Common myeloid progenitor, CD34-positive (primary cell): ENCODE data around the gene DCANP1.

ENCODE experiments used
- CTCF ChIA-PET: fragments of 350-600 bp; sonication (Branson Sonifier 250); formaldehyde crosslinking; loops from one replicate; lab custom pipeline; 2021; ENCODE audit warnings: antibody characterized with exemption; lab: Charles Lee
- POLR2A ChIA-PET: fragments of 350-600 bp; sonication (Branson Sonifier 250); formaldehyde crosslinking; loops from one replicate; lab custom pipeline; 2021; ENCODE audit warnings: antibody characterized with exemption; lab: Charles Lee
- DNase-seq, 3 donors: peaks; one replicate each; pipeline versions ENCODE4 v3.0.0 to v3.0.0-alpha.2; 2013
- H3K27ac ChIP-seq, 2 experiments: 1 replicate in 1 of 2; 2 replicates in 1 of 2; pipeline ENCODE4 v1.7.0; 2013; ENCODE audit warnings: inconsistent platforms in 2 of 2, low read length in 2 of 2, mild to moderate bottlenecking in 2 of 2, low read depth in 1 of 2, moderate library complexity in 1 of 2; ENCODE audit not compliant: severe bottlenecking in 2 of 2, insufficient read depth in 1 of 2, poor library complexity in 1 of 2
- H3K27me3 ChIP-seq, 5 experiments: replicated peaks in 2 of 5; 1 replicate in 3 of 5; 2 replicates in 2 of 5; pipeline versions ENCODE4 v1.6.1 to v1.7.0; 2013; ENCODE audit warnings: low read length in 4 of 5, mild to moderate bottlenecking in 2 of 5, moderate library complexity in 2 of 5, inconsistent platforms in 1 of 5; ENCODE audit not compliant: insufficient read depth in 5 of 5, control insufficient read depth in 4 of 5
- H3K36me3 ChIP-seq, 4 experiments: 1 replicate in 2 of 4; 2 replicates in 2 of 4; pipeline versions ENCODE4 v1.6.1 to v1.7.0; 2013; ENCODE audit warnings: low read length in 3 of 4, control low read depth in 1 of 4, mild to moderate bottlenecking in 1 of 4; ENCODE audit not compliant: control insufficient read depth in 4 of 4, insufficient read depth in 4 of 4
- H3K4me1 ChIP-seq, 4 experiments: 1 replicate in 3 of 4; 2 replicates in 1 of 4; pipeline versions ENCODE4 v1.6.1 to v1.7.1; 2013; ENCODE audit warnings: low read length in 3 of 4, mild to moderate bottlenecking in 3 of 4, control low read depth in 1 of 4, inconsistent platforms in 1 of 4, moderate library complexity in 1 of 4; ENCODE audit not compliant: control insufficient read depth in 4 of 4, insufficient read depth in 4 of 4; ENCODE audit errors: control extremely low read depth in 1 of 4
- H3K4me3 ChIP-seq, 7 experiments: 1 replicate in 4 of 7; 2 replicates in 3 of 7; pipeline versions ENCODE4 v1.5.1 to v1.7.0; 2013; ENCODE audit warnings: mild to moderate bottlenecking in 7 of 7, low read length in 6 of 7, moderate library complexity in 6 of 7, inconsistent platforms in 2 of 7, low read depth in 2 of 7, control low read depth in 1 of 7; ENCODE audit not compliant: insufficient read depth in 4 of 7, control insufficient read depth in 1 of 7; ENCODE audit errors: extremely low read depth in 1 of 7
- H3K9me3 ChIP-seq, 5 experiments: 1 replicate in 4 of 5; 2 replicates in 1 of 5; pipeline versions ENCODE4 v1.6.1 to v1.7.1; 2013; ENCODE audit warnings: low read length in 4 of 5, mild to moderate bottlenecking in 2 of 5, inconsistent platforms in 1 of 5, low read depth in 1 of 5, moderate library complexity in 1 of 5; ENCODE audit not compliant: control insufficient read depth in 4 of 5, insufficient read depth in 2 of 5; ENCODE audit errors: control extremely low read depth in 1 of 5
- WGBS: methylation state at CpG from one replicate; pipeline ENCODE4 v1.1.5; 2013; ENCODE audit not compliant: insufficient coverage; 5-methylcytosine and 5-hydroxymethylcytosine counted together

DCANP1 gene

DNA sequence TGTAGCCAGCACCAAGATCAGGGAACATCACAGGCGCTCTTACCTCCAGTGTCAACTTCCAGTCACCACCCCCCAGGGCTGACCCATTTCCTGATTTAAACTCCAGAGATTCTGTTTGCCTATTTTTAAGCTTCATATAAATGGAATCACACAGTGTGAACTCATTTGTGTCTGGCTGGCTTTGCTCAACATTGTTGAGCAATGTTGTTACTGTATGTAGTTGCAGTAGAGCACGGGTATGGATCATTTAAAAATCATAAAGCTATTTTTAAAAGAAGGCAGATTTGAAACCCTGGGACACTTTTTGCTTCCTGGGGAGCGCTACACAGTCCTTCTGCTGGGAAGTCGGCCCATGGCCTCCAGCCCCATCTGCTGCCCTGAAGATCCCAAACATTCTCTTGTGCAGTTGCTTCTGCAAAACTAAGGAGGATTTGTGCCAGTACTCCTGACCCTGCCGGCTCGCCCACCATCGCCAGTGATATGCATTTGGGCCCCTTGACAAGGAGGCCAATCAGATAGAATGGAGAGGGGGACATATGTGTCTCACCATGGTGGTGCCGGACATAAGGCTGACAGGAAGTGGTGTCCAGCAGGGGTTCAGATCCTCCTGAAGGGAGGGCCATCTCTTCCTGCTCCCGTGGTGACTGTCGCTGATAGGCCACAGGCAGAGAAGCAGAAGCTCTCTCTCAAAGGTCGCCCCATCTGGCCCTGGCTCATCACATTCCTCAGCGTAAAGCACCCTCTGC lies 13.3 kb downstream of the DCANP1 start:
- Histone ChIP-seq H3K4me3 (no peak overlapping the region), H3K27ac (no peak overlapping the region), H3K4me1 (peaks cover 4 to 66% (median 45%) of the 10 kb centered on the region in 4 experiments), H3K27me3 (no peaks in the 10 kb centered on the region), H3K9me3 (peaks cover 0 to 7% (median 5%) of the 10 kb centered on the region in 5 experiments), H3K36me3 (no peaks in the 10 kb centered on the region)
- CTCF ChIA-PET: interaction anchor here (0.9 to 17.8 kb wide), 3 partner anchors 7 to 24 kb away, joined by 3 to 307 read pairs (median 134); partner anchors contain the start of gene TIFAB
- peak in 2 of 3 donors; percentile 43 to 47 for DNase-seq
- WGBS: 89% methylated on average over 7 of the region's 12 CpGs
- POLR2A ChIA-PET: no interaction called here

DNA sequence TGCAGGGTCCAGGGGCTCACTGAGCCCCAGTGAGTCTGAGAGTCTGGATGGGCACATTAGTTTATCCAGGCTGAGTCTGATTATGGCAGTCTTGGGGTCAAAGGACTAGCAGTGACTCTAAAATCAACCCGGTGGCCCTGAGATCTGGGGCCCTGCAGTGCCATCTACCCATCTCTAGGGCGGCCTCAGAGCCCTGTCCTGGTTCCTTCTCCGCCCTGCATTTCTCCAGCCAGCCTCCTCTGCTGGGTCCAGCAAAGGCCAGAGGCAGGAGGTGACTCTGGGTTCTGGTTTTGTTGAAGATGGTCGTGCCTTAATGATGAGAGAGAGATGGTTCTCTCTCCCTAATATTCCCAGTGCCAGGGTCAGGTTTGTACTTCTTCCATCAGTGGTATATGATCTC lies 15.0 kb downstream of the DCANP1 start:
- DNase-seq: no peak
- POLR2A ChIA-PET: interaction anchor here (1.2 kb wide), 1 partner anchor 71 kb away, joined by 4 read pairs; no protein-coding TSS in a partner anchor
- Histone ChIP-seq H3K27ac (no peak overlapping the region), H3K36me3 (no peaks in the 10 kb centered on the region), H3K4me3 (no peak overlapping the region), H3K9me3 (peaks cover 0 to 19% (median 10%) of the 10 kb centered on the region in 5 experiments), H3K4me1 (peaks cover 4 to 54% (median 31%) of the 10 kb centered on the region in 4 experiments), H3K27me3 (no peaks in the 10 kb centered on the region)
- CTCF ChIA-PET: interaction anchor here (0.6 to 1.4 kb wide), 2 partner anchors 10 to 24 kb away, joined by 3 read pairs; no protein-coding TSS in a partner anchor
- WGBS: 100% methylated on average over 1 of the region's 4 CpGs

DNA sequence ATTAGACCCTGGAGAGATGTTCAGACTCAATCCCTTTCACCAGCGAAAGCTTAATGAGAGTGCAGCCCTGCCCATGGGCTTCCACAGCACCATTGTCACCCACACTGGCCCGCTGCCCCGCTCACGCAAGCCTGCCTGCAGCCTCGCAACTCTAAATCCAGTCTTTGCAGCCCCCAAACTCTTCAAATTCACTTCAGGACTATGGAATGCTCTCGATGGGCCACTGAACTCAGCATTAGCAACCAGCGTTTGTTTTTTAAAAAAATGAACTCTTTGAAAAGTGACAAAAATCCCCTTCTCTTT lies 17.1 kb downstream of the DCANP1 start:
- Histone ChIP-seq H3K4me3 (no peak overlapping the region), H3K4me1 (peaks cover 9 to 54% (median 38%) of the 10 kb centered on the region in 4 experiments), H3K27me3 (no peaks in the 10 kb centered on the region), H3K36me3 (no peaks in the 10 kb centered on the region), H3K9me3 (peaks cover 0 to 19% (median 10%) of the 10 kb centered on the region in 5 experiments), H3K27ac (no peak overlapping the region)
- ChIA-PET POLR2A (no interaction called here), CTCF (interaction anchor here (1.2 to 7.3 kb wide), 2 partner anchors 10 to 32 kb away, joined by 3 to 134 read pairs; partner anchors contain the start of gene DCANP1)
- 91% methylated on average over 7 of the region's 7 CpGs for WGBS
- DNase-seq: no peak

DNA sequence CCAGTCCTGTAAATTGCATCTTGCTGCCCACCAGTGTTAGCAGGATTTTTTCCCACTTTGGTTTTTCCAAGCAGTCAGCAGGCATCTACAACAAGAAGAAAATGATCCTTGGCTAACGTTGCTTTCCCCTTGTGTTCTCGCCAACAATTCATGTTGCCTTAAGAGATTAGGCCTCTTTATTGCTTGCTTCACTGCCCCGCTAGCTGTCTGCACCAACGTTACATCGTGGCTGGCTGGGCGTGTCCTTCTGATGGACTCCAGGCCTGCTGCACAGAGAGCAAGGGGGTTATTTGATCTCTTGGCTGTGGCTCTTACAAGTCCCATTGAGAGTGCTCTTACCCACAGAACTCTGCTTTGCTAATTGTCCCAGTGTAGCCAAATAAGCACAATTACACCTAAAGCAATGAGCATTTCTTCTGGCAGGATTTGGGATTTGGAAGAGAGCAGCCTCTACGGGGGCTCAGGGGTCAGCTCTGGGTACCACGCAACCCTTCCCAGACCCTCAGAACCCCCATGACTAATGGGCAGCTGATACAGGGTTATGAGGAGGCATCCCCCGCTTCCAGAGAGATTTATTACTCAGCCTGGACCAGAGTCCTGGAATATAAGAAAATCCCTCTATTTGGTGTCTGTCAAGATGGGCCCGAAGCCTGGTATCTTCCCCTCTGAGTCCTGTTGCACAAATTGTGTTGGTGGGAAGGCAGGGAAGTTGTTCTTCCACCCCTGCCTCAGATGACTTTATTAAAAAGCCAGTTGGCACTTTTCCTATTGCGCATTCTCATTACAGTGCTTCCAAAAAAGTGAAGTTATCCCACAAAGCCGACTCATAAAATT lies 17.6 kb downstream of the DCANP1 start:
- POLR2A ChIA-PET: no interaction called here
- DNase-seq: no peak
- Histone ChIP-seq H3K36me3 (no peaks in the 10 kb centered on the region), H3K9me3 (peaks cover 0 to 19% (median 10%) of the 10 kb centered on the region in 5 experiments), H3K27ac (no peak overlapping the region), H3K27me3 (no peaks in the 10 kb centered on the region), H3K4me1 (peaks cover 14 to 54% (median 39%) of the 10 kb centered on the region in 4 experiments), H3K4me3 (no peak overlapping the region)
- CTCF ChIA-PET: interaction anchor here (1.2 to 8.1 kb wide), 4 partner anchors 11 to 55 kb away, joined by 3 to 134 read pairs (median 56); partner anchors contain the start of gene DCANP1
- 85% methylated on average over 12 of the region's 12 CpGs for WGBS

DNA sequence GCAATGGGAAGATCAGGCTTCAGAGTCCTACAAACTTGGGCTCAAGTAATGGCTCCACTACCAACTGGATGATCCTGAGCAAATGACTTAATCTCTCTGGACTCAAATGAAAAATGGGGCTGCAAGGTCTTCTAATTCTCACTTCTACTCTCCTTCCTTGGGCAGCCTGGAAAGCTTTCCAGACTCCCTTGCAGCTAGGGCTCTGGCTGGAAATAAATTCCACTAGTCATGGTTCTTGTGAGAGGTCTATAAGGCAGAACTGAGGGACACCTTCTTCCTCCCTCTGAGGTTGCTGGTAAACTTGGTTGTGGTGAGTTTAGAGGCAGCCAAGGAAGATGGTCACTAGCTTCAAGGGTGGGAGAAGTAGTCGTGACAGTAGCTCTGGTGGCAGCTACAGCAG lies 18.6 kb downstream of the DCANP1 start:
- Histone ChIP-seq H3K27ac (no peak overlapping the region), H3K36me3 (no peaks in the 10 kb centered on the region), H3K4me1 (peaks cover 21 to 54% (median 41%) of the 10 kb centered on the region in 4 experiments), H3K27me3 (no peaks in the 10 kb centered on the region), H3K9me3 (peaks cover 0 to 19% (median 10%) of the 10 kb centered on the region in 5 experiments), H3K4me3 (peak overlapping the region in 1 of 7 experiments; percentile 17)
- ChIA-PET CTCF (interaction anchor here (1.2 to 8.1 kb wide), 4 partner anchors 12 to 54 kb away, joined by 3 to 134 read pairs (median 56); partner anchors contain the start of gene DCANP1), POLR2A (no interaction called here)
- DNase-seq: no peak
- WGBS: 86% methylated on average over 1 of the region's 1 CpG

DNA sequence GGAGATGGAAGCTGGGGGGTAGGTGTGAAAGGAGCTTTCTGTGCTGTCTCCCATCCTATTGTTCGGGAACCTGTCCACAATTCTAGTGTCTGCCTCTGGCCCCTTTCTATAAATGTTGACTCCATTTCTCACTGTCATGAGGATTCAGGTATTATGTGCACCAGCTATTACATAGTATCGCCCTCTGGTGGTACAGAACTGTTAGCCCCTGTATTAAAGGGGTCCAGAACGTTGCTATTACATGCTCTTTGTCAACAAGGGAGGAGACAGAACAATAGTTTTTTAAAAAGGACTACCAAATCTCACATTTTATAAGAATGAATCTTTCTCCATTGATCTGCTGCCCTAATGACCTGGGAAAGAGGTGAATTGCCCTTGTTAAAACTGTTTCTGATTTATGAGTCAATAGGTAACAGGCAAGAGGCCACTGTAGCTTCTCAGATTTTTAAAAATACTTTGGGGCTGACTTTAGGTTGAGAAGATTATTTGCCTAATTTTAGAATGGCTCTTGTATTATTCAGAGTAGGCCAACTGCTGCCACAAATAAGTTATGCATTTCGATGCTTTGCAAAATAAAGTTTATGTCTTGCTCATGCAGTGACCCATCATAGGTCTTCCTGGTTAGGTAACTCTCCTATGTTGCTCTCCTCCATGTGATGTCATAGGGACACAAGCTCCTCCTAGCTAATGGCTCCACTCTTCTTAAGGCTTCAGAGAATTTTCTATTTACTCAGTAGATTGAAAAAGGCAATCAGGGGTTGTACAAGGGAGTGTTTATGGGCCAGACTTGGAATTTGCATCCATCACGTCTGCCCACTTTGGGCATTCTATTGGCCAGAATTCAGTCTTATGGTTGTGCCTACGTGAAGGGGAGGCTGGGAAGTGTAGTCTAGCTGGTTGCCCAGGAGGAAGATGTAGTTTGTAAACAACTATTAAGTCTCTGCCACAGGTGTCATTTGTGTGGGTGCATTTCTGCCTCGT lies 20.8 kb downstream of the DCANP1 start:
- H3K4me1 ChIP-seq: peaks cover 28 to 50% (median 46%) of the 10 kb centered on the region in 4 experiments
- peak overlapping the region in 1 of 2 experiments; percentile 60 for H3K27ac ChIP-seq
- POLR2A ChIA-PET: interaction anchor here (0.9 to 2.2 kb wide), 6 partner anchors 15 to 59 kb away, joined by 3 to 6 read pairs (median 4); no protein-coding TSS in a partner anchor
- WGBS: 44% methylated on average over 6 of the region's 7 CpGs
- CTCF ChIA-PET: interaction anchor here (0.7 to 8.1 kb wide), 25 partner anchors 11 to 125 kb away, joined by 3 to 134 read pairs (median 8); partner anchors contain the start of genes DCANP1 and MACROH2A1
- peak; percentile 80 to 89 (median 88) for DNase-seq
- H3K36me3 ChIP-seq: no peaks in the 10 kb centered on the region
- H3K4me3 ChIP-seq: peak overlapping the region in 3 of 7 experiments; percentile 9 to 52 (median 12)
- H3K27me3 ChIP-seq: no peaks in the 10 kb centered on the region
- peaks cover 0 to 19% (median 10%) of the 10 kb centered on the region in 5 experiments for H3K9me3 ChIP-seq
